Type B pancreatic cell (in vitro differentiated cells): ENCODE results near the gene TDP1. TPM values are rescaled to one million over a fixed set of nuclear protein-coding genes. Genes with fewer than 3 reads are reported as not detected.

ENCODE experiments used
- DNase-seq: peaks from one replicate; pipeline ENCODE4 v3.0.0; 2021; ENCODE audit warnings: mixed read lengths; ENCODE audit not compliant: unreplicated experiment; ENCODE audit errors: extremely low spot score
- H3K27ac Mint-ChIP-seq: 2 replicates; pipeline ENCODE4 v1.8.0; 2021; ENCODE audit warnings: mild to moderate bottlenecking, mixed read lengths
- H3K27me3 Mint-ChIP-seq: 2 replicates; pipeline ENCODE4 v1.8.0; 2021; ENCODE audit warnings: mixed read lengths
- H3K36me3 Mint-ChIP-seq: 2 replicates; pipeline ENCODE4 v1.8.0; 2021; ENCODE audit warnings: mixed read lengths
- H3K4me1 Mint-ChIP-seq: one replicate; pipeline ENCODE4 v1.8.0; 2021; ENCODE audit warnings: mixed read lengths; ENCODE audit not compliant: unreplicated experiment
- H3K4me3 Mint-ChIP-seq: 2 replicates; pipeline ENCODE4 v1.8.0; 2021; ENCODE audit warnings: mild to moderate bottlenecking, mixed read lengths
- H3K9me3 Mint-ChIP-seq: 2 replicates; pipeline ENCODE4 v1.8.0; 2021; ENCODE audit warnings: mixed read lengths
- total RNA-seq: library from RNA; stranded (reverse); gene quantifications from 2 replicates; pipeline ENCODE4 v1.2.1, GENCODE V29; 2021; ENCODE audit warnings: low replicate concordance
- TF ChIP-seq, protein P1 (sequence below): fragments of 200-600 bp; sonication (generic); conservative IDR thresholded peaks from 2 replicates; pipeline ENCODE4 v1.5.0; 2021; ENCODE audit warnings: antibody characterized with exemption, mild to moderate bottlenecking

Gene TDP1
- total RNA-seq, 1 donor from 2014 or later, result 38.4 TPM

DNA sequence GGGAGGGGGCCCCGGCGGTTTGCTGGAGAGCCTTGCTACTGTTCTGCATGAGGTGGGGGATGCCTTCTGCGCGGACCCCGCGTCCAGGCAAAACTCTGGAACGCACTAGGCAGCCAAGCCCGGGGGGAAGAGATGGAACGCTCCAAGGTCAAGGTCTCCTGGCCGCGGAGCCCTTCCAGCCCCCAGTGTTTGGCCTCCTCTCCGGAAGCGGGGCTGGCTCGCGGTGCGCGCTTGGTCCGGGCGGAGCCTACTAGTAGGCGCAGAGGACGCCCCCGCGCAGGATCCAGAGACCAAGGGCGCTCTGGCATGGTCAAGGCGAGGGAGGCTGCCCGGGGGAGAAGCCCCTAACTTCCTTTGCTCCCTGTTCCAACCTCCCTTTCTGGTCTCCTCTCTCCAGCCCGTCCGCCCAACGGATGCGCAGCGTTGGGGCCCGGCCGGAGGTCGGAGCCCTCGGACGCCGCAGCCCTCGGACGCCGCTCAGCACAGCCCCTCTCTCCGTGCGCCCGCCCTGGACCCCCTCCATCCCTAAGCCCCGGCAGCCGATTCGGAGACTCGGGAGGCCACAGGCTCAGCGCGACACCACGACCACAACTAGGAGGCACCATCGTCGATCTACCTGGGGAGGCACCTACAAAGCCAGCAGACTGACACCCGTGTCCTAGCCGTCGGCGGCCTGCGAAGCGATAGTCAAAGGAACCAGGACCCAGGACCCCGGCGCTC, 105.4 kb downstream of the TDP1 start:
- no peak for DNase-seq
- peaks cover 6% of the 10 kb centered on the region for H3K4me1 Mint-ChIP-seq
- no peaks in the 10 kb centered on the region for H3K36me3 Mint-ChIP-seq
- peak overlapping the region; percentile 86 for H3K4me3 Mint-ChIP-seq
- TF ChIP-seq, protein P1, sequence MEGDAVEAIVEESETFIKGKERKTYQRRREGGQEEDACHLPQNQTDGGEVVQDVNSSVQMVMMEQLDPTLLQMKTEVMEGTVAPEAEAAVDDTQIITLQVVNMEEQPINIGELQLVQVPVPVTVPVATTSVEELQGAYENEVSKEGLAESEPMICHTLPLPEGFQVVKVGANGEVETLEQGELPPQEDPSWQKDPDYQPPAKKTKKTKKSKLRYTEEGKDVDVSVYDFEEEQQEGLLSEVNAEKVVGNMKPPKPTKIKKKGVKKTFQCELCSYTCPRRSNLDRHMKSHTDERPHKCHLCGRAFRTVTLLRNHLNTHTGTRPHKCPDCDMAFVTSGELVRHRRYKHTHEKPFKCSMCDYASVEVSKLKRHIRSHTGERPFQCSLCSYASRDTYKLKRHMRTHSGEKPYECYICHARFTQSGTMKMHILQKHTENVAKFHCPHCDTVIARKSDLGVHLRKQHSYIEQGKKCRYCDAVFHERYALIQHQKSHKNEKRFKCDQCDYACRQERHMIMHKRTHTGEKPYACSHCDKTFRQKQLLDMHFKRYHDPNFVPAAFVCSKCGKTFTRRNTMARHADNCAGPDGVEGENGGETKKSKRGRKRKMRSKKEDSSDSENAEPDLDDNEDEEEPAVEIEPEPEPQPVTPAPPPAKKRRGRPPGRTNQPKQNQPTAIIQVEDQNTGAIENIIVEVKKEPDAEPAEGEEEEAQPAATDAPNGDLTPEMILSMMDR, result no peak
- peaks cover 77% of the 10 kb centered on the region for H3K27me3 Mint-ChIP-seq
- no peaks in the 10 kb centered on the region for H3K9me3 Mint-ChIP-seq
- H3K27ac Mint-ChIP-seq, result no peak overlapping the region

DNA sequence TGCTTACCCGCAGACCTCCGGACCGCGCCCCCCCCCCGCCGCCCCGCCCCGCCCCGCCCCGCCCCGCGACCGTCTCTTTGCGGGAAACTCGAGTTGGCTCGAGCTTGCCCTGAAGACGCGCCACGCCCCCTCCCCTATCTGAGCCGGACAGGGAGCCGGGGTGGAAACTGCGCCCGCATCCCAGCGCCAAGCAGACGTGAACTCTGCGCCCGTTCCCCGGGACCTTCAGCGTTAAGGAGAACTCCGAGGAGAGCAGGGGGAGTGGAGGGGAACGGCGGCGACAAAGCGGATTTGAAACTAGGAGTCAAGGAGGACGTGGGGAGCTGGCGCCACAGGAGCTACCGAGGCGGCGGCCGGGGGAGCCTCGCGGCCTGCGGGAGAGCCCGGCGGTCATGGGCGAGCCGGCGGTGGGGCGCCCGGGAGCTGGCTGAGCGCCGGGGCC, 106.0 kb downstream of the TDP1 start, which contains the start of gene KCNK13:
Gene KCNK13 (plus strand): TSS at position 310 of the 442 bp plus-strand sequence. CDS start 212 bp downstream, outside the sequence.
- H3K9me3 Mint-ChIP-seq, result no peaks in the 10 kb centered on the region
- H3K4me3 Mint-ChIP-seq, result peak within 1 kb of the TSS; percentile 91
- H3K27me3 Mint-ChIP-seq, result peaks cover 77% of the 10 kb centered on the region
- DNase-seq, result no peak
- H3K27ac Mint-ChIP-seq, result no peak within 1 kb of the TSS
- TF ChIP-seq, protein P1, result no peak
- no peaks in the 10 kb centered on the region for H3K36me3 Mint-ChIP-seq
- H3K4me1 Mint-ChIP-seq, result peaks cover 6% of the 10 kb centered on the region

DNA sequence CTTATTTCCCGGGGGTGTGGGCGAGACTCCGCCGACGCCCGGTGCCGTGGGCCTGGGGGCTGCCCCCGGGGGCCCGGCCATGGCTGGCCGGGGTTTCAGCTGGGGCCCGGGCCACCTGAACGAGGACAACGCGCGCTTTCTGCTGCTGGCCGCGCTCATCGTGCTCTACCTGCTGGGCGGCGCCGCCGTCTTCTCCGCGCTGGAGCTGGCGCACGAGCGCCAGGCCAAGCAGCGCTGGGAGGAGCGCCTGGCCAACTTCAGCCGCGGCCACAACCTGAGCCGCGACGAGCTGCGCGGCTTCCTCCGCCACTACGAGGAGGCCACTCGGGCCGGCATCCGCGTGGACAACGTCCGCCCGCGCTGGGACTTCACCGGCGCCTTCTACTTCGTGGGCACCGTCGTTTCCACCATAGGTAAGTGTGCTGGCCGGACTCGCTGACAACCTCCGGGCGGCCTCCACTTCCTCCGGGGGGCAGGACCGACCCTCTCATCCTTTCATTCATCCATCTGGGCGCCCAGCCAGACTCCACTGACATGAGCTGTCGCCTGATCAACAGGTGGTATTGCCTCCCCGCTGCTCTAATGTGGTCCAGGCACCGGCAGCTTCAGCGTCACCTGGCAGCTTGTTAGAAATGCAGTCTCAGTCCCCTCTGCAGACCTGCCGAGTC, 106.5 kb downstream of the TDP1 start:
- peaks cover 6% of the 10 kb centered on the region for H3K4me1 Mint-ChIP-seq
- TF ChIP-seq, protein P1, result no peak
- no peaks in the 10 kb centered on the region for H3K36me3 Mint-ChIP-seq
- peaks cover 75% of the 10 kb centered on the region for H3K27me3 Mint-ChIP-seq
- no peak overlapping the region for H3K27ac Mint-ChIP-seq
- DNase-seq, result no peak
- H3K4me3 Mint-ChIP-seq, result peak overlapping the region; percentile 91
- H3K9me3 Mint-ChIP-seq, result no peaks in the 10 kb centered on the region

DNA sequence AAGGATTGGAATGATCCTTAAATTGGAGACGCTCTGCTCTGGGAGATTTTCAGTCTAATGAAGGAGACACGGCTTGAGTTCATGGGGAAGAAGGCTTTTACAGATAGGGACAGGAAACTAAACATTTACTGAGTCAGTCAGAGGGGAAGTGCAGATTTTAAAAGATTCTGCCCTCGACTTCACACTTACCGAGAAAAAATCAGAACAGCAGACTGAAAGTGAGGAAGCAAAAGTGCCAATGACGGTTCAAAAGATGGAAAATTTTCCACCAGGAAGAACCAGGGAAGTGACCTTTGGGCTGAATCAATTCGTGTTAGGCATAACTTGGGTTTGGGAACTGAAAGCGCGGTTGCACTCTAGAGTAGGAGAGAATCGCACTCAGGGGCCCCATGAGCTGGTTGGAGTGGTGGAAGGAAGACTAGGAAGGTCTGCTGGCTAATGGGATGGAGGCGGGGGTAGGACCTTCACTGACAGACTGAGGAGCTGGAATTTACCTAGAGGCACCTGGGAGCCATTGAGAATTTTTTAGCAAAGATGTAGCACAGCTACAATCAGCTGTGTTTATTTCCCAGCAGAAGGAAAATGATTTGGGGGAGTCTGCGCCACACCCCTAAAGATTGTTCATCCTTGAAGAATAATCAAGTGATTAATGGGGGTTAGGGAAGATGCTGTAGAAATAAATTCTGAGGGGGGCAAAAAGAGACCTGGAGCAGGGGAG, 107.3 kb downstream of the TDP1 start:
- Mint-ChIP-seq H3K36me3 (no peaks in the 10 kb centered on the region), H3K27me3 (peaks cover 77% of the 10 kb centered on the region), H3K9me3 (no peaks in the 10 kb centered on the region), H3K27ac (no peak overlapping the region), H3K4me1 (peaks cover 6% of the 10 kb centered on the region), H3K4me3 (peak overlapping the region; percentile 91)
- TF ChIP-seq, protein P1, result no peak
- no peak for DNase-seq

DNA sequence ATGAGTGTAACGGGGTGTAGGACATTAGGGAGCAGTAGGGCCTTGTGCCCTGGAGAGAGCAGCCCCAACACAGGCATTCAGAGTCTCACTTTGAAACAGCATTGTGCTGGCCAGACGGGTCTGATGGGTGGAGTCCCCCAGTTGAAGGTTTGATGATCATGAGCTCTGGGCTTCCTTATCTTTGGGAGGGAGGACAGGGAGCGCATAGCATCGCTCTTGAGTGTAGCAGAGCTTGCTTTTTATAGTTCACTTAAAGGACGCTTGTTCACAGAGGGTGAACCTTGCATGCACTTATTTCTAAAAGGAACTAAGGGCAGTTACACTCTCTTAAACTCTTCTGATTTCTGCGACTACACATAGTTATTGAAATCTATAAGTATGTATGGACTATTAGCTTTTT, 116.6 kb downstream of the TDP1 start:
- Mint-ChIP-seq H3K9me3 (no peaks in the 10 kb centered on the region), H3K27me3 (peaks cover 47% of the 10 kb centered on the region), H3K27ac (no peak overlapping the region), H3K4me1 (no peaks in the 10 kb centered on the region), H3K36me3 (no peaks in the 10 kb centered on the region), H3K4me3 (no peak overlapping the region)
- no peak for DNase-seq
- TF ChIP-seq, protein P1, result no peak
